Activated naive CD8-positive, alpha-beta T cell treated with anti-CD3 and anti-CD28 coated beads, Interleukin-2, amount 10 ng/mL, durations not matched to agents 7 days and 5 days (primary cell): ENCODE results near the gene FAM50B. TPM values are rescaled to one million over a fixed set of nuclear protein-coding genes. Genes with fewer than 3 reads are reported as not detected.

Experiments used
- ATAC-seq: fragments of 150-1000 bp; cut with Tn5 transposase; one replicate; pipeline ENCODE4 v1.10.0; 2021; ENCODE audit warnings: low read depth, moderate library complexity
- POLR2A ChIA-PET: fragments of 350-600 bp; sonication (Branson Sonifier 250); formaldehyde crosslinking; loops from one replicate; lab custom pipeline; 2021; ENCODE audit warnings: antibody characterized with exemption; lab: Charles Lee
- DNase-seq: peaks from one replicate; pipeline ENCODE4 v3.0.0; 2021
- H3K27ac Mint-ChIP-seq: one replicate; pipeline ENCODE4 v1.8.0; 2022; ENCODE audit warnings: mild to moderate bottlenecking, mixed read lengths
- H3K27me3 Mint-ChIP-seq: one replicate; pipeline ENCODE4 v1.8.0; 2022; ENCODE audit warnings: mild to moderate bottlenecking, moderate library complexity, mixed read lengths
- H3K36me3 Mint-ChIP-seq: one replicate; pipeline ENCODE4 v1.8.0; 2021; ENCODE audit warnings: mild to moderate bottlenecking, mixed read lengths
- H3K4me1 Mint-ChIP-seq: one replicate; pipeline ENCODE4 v1.8.0; 2021; ENCODE audit warnings: mixed read lengths
- H3K4me3 Mint-ChIP-seq: one replicate; pipeline ENCODE4 v1.8.0; 2022; ENCODE audit warnings: mild to moderate bottlenecking, moderate library complexity, mixed read lengths
- H3K9me3 Mint-ChIP-seq: one replicate; pipeline ENCODE4 v1.8.0; 2021; ENCODE audit warnings: mixed read lengths
- total RNA-seq, 2 experiments: library from RNA; stranded (reverse); gene quantifications; one replicate each; pipeline ENCODE4 v1.2.3, GENCODE V29; 2021

The FAM50B gene
- total RNA-seq, 2 experiments from 2014 or later, result 8.2 to 11.2 TPM

- no peak overlapping the region for H3K27ac Mint-ChIP-seq
- POLR2A ChIA-PET, result no interaction called here
- no peaks in the 10 kb centered on the region for H3K36me3 Mint-ChIP-seq
- peaks cover 15% of the 10 kb centered on the region for H3K27me3 Mint-ChIP-seq
- no peak for DNase-seq
- no peaks in the 10 kb centered on the region for H3K9me3 Mint-ChIP-seq
- no peak for ATAC-seq
- H3K4me1 Mint-ChIP-seq, result no peaks in the 10 kb centered on the region
- no peak overlapping the region for H3K4me3 Mint-ChIP-seq
These were observed 27.7 kb downstream of the FAM50B start for GRCh38 chr6:3876866-3877265.

- H3K27me3 Mint-ChIP-seq, result peaks cover 15% of the 10 kb centered on the region
- POLR2A ChIA-PET, result no interaction called here
- no peaks in the 10 kb centered on the region for H3K36me3 Mint-ChIP-seq
- no peak overlapping the region for H3K4me3 Mint-ChIP-seq
- DNase-seq, result no peak
- no peak for ATAC-seq
- H3K27ac Mint-ChIP-seq, result no peak overlapping the region
- H3K4me1 Mint-ChIP-seq, result no peaks in the 10 kb centered on the region
- no peaks in the 10 kb centered on the region for H3K9me3 Mint-ChIP-seq
These were observed 29.0 kb downstream of the FAM50B start for GRCh38 chr6:3878048-3878666.

- POLR2A ChIA-PET, result no interaction called here
- Mint-ChIP-seq H3K9me3 (no peaks in the 10 kb centered on the region), H3K4me3 (no peak overlapping the region), H3K27ac (no peak overlapping the region), H3K36me3 (no peaks in the 10 kb centered on the region), H3K4me1 (no peaks in the 10 kb centered on the region), H3K27me3 (peaks cover 12% of the 10 kb centered on the region)
- no peak for ATAC-seq
- no peak for DNase-seq
These were observed 30.2 kb downstream of the FAM50B start for GRCh38 chr6:3879194-3879952.

GRCh38 chr6:3881711-3882421, 32.7 kb downstream of the FAM50B start:
- no peak overlapping the region for H3K4me3 Mint-ChIP-seq
- ATAC-seq, result no peak
- H3K4me1 Mint-ChIP-seq, result no peaks in the 10 kb centered on the region
- peaks cover 4% of the 10 kb centered on the region for H3K27me3 Mint-ChIP-seq
- POLR2A ChIA-PET, result no interaction called here
- no peaks in the 10 kb centered on the region for H3K36me3 Mint-ChIP-seq
- H3K9me3 Mint-ChIP-seq, result no peaks in the 10 kb centered on the region
- H3K27ac Mint-ChIP-seq, result no peak overlapping the region
- DNase-seq, result no peak

GRCh38 chr6:3882431-3882830, 33.3 kb downstream of the FAM50B start:
- H3K9me3 Mint-ChIP-seq, result no peaks in the 10 kb centered on the region
- no peaks in the 10 kb centered on the region for H3K4me1 Mint-ChIP-seq
- ATAC-seq (no peak), DNase-seq (no peak)
- H3K4me3 Mint-ChIP-seq, result no peak overlapping the region
- no peak overlapping the region for H3K27ac Mint-ChIP-seq
- POLR2A ChIA-PET, result no interaction called here
- peaks cover 3% of the 10 kb centered on the region for H3K27me3 Mint-ChIP-seq
- no peaks in the 10 kb centered on the region for H3K36me3 Mint-ChIP-seq

GRCh38 chr6:3882866-3883265, 33.7 kb downstream of the FAM50B start:
- Mint-ChIP-seq H3K27me3 (peaks cover 3% of the 10 kb centered on the region), H3K4me1 (no peaks in the 10 kb centered on the region), H3K36me3 (no peaks in the 10 kb centered on the region), H3K4me3 (no peak overlapping the region), H3K9me3 (no peaks in the 10 kb centered on the region), H3K27ac (no peak overlapping the region)
- ATAC-seq, result no peak
- POLR2A ChIA-PET, result no interaction called here
- DNase-seq, result no peak

GRCh38 chr6:3884007-3884745, 35.0 kb downstream of the FAM50B start:
- no peaks in the 10 kb centered on the region for H3K36me3 Mint-ChIP-seq
- ATAC-seq, result no peak

GRCh38 chr6:3885262-3886036, 36.3 kb downstream of the FAM50B start:
- ATAC-seq, result no peak
- POLR2A ChIA-PET, result no interaction called here

More at GRCh38 chr6:3884007-3884745, 35.0 kb downstream of the FAM50B start:
- Mint-ChIP-seq H3K27me3 (peaks cover 3% of the 10 kb centered on the region), H3K4me1 (no peaks in the 10 kb centered on the region), H3K4me3 (no peak overlapping the region), H3K27ac (no peak overlapping the region), H3K9me3 (no peaks in the 10 kb centered on the region)
- POLR2A ChIA-PET, result no interaction called here
- no peak for DNase-seq

GRCh38 chr6:3887150-3887700, 38.1 kb downstream of the FAM50B start:
- POLR2A ChIA-PET, result no interaction called here
- Mint-ChIP-seq H3K27ac (no peak overlapping the region), H3K36me3 (no peaks in the 10 kb centered on the region), H3K27me3 (peaks cover 8% of the 10 kb centered on the region), H3K9me3 (no peaks in the 10 kb centered on the region), H3K4me1 (no peaks in the 10 kb centered on the region), H3K4me3 (no peak overlapping the region)
- no peak for ATAC-seq
- DNase-seq, result no peak

More at GRCh38 chr6:3885262-3886036, 36.3 kb downstream of the FAM50B start:
- no peak for DNase-seq
- Mint-ChIP-seq H3K9me3 (no peaks in the 10 kb centered on the region), H3K27me3 (peaks cover 8% of the 10 kb centered on the region), H3K4me1 (no peaks in the 10 kb centered on the region), H3K36me3 (no peaks in the 10 kb centered on the region), H3K4me3 (no peak overlapping the region), H3K27ac (no peak overlapping the region)

- no peaks in the 10 kb centered on the region for H3K36me3 Mint-ChIP-seq
- H3K4me3 Mint-ChIP-seq, result no peak overlapping the region
- H3K27ac Mint-ChIP-seq, result no peak overlapping the region
- DNase-seq (no peak), ATAC-seq (no peak)
- no peaks in the 10 kb centered on the region for H3K9me3 Mint-ChIP-seq
- POLR2A ChIA-PET, result no interaction called here
- peaks cover 8% of the 10 kb centered on the region for H3K27me3 Mint-ChIP-seq
- H3K4me1 Mint-ChIP-seq, result no peaks in the 10 kb centered on the region
These were observed 39.2 kb downstream of the FAM50B start for GRCh38 chr6:3888153-3888957.

- DNase-seq, result no peak
- Mint-ChIP-seq H3K27me3 (peaks cover 16% of the 10 kb centered on the region), H3K27ac (no peak overlapping the region), H3K9me3 (no peaks in the 10 kb centered on the region), H3K36me3 (no peaks in the 10 kb centered on the region), H3K4me3 (no peak overlapping the region), H3K4me1 (no peaks in the 10 kb centered on the region)
- no peak for ATAC-seq
- POLR2A ChIA-PET, result no interaction called here
These were observed 40.9 kb downstream of the FAM50B start for GRCh38 chr6:3890047-3890446.

- no peak for DNase-seq
- POLR2A ChIA-PET, result no interaction called here
- Mint-ChIP-seq H3K4me1 (no peaks in the 10 kb centered on the region), H3K9me3 (no peaks in the 10 kb centered on the region), H3K4me3 (no peak overlapping the region), H3K27me3 (peaks cover 17% of the 10 kb centered on the region), H3K27ac (no peak overlapping the region), H3K36me3 (no peaks in the 10 kb centered on the region)
- no peak for ATAC-seq
These were observed 42.7 kb downstream of the FAM50B start for GRCh38 chr6:3891883-3892282.
